Ascending aorta (tissue), 2 donors: ENCODE results near the gene CARD11. TPM values are rescaled to one million over a fixed set of nuclear protein-coding genes. Genes with fewer than 3 reads are reported as not detected.

Experiments
- DNase-seq, 2 donors: peaks; one replicate each; pipeline ENCODE4 v3.0.0-alpha.2; 2019; ENCODE audit warnings: low spot score in 2 of 2
- H3K27ac ChIP-seq, 2 donors: fragments of 200-600 bp; sonication (generic); one replicate each; pipeline ENCODE4 v1.5.1; 2016 to 2017; ENCODE audit warnings: mild to moderate bottlenecking in 1 of 2
- H3K27me3 ChIP-seq: fragments of 200-600 bp; sonication (generic); one replicate; pipeline ENCODE4 v1.5.1; 2017
- H3K36me3 ChIP-seq, 2 donors: fragments of 200-600 bp; sonication (generic); one replicate each; pipeline ENCODE4 v1.5.1; 2016
- H3K4me1 ChIP-seq, 2 donors: fragments of 200-600 bp; sonication (generic); one replicate each; pipeline ENCODE4 v1.5.1; 2016 to 2017; ENCODE audit warnings: mild to moderate bottlenecking in 1 of 2
- H3K4me3 ChIP-seq, 2 donors: fragments of 200-600 bp; sonication (generic); one replicate each; pipeline ENCODE4 v1.5.1; 2016 to 2017; ENCODE audit warnings: mild to moderate bottlenecking in 1 of 2
- H3K9me3 ChIP-seq, 2 donors: fragments of 200-600 bp; sonication (generic); one replicate each; pipeline ENCODE4 v1.5.1; 2016
- CTCF ChIP-seq, 3 experiments: fragments of 200-600 bp in 2 of 3; fragments of 450-650 bp in 1 of 3; sonication (generic) in 2 of 3; IDR thresholded peaks; one replicate each; pipeline ENCODE4 v1.5.1; 2016 to 2019; ENCODE audit warnings: antibody characterized with exemption in 3 of 3, mild to moderate bottlenecking in 1 of 3, moderate library complexity in 1 of 3
- intact Hi-C: fragments of 100-400 bp; cut with DNase I; formaldehyde crosslinking; loops from one replicate; pipeline ENCODE4 v1.15.1; 2023
- total RNA-seq: library from RNA; depleted of rRNA; stranded (reverse); fragments of >200 nt; gene quantifications from one replicate; pipeline ENCODE4 v1.1.0, GENCODE V29; 2016

Gene CARD11
- total RNA-seq, 1 donor from 2014 or later: 0.64 TPM

GRCh38 chr7:2897023-2897422 is 146.6 kb downstream of the CARD11 start:
- no peak for DNase-seq
- Histone ChIP-seq H3K4me1 (no peaks in the 10 kb centered on the region), H3K4me3 (no peak overlapping the region), H3K36me3 (no peaks in the 10 kb centered on the region), H3K27me3 (peaks cover 3% of the 10 kb centered on the region), H3K27ac (no peak overlapping the region), H3K9me3 (no peaks in the 10 kb centered on the region)
- TF ChIP-seq CTCF (IDR thresholded peaks at IDR 0.05): no peak
- intact Hi-C loops: no loop called here

GRCh38 chr7:2896131-2896530 is 147.5 kb downstream of the CARD11 start:
- TF ChIP-seq CTCF (IDR thresholded peaks at IDR 0.05): no peak

GRCh38 chr7:2894118-2894940 is 149.3 kb downstream of the CARD11 start:
- intact Hi-C loops: no loop called here
- Histone ChIP-seq H3K4me1 (no peaks in the 10 kb centered on the region), H3K36me3 (no peaks in the 10 kb centered on the region), H3K27ac (no peak overlapping the region), H3K27me3 (peaks cover 3% of the 10 kb centered on the region), H3K4me3 (no peak overlapping the region), H3K9me3 (no peaks in the 10 kb centered on the region)
- no peak for DNase-seq
- no peak for TF ChIP-seq CTCF (IDR thresholded peaks at IDR 0.05)

More at GRCh38 chr7:2896131-2896530, 147.5 kb downstream of the CARD11 start:
- H3K27ac ChIP-seq: no peak overlapping the region
- peaks cover 3% of the 10 kb centered on the region for H3K27me3 ChIP-seq
- H3K9me3 ChIP-seq: no peaks in the 10 kb centered on the region
- no peak for DNase-seq
- no peaks in the 10 kb centered on the region for H3K4me1 ChIP-seq
- intact Hi-C loops: no loop called here
- no peaks in the 10 kb centered on the region for H3K36me3 ChIP-seq
- H3K4me3 ChIP-seq: no peak overlapping the region

GRCh38 chr7:2893411-2893861 is 150.2 kb downstream of the CARD11 start:
- no peaks in the 10 kb centered on the region for H3K36me3 ChIP-seq
- intact Hi-C loops: no loop called here
- H3K4me1 ChIP-seq: no peaks in the 10 kb centered on the region
- H3K9me3 ChIP-seq: no peaks in the 10 kb centered on the region
- no peak for TF ChIP-seq CTCF (IDR thresholded peaks at IDR 0.05)
- H3K27ac ChIP-seq: no peak overlapping the region
- H3K27me3 ChIP-seq: peaks cover 3% of the 10 kb centered on the region
- no peak for DNase-seq
- no peak overlapping the region for H3K4me3 ChIP-seq

- H3K9me3 ChIP-seq: no peaks in the 10 kb centered on the region
- no peaks in the 10 kb centered on the region for H3K4me1 ChIP-seq
- no peaks in the 10 kb centered on the region for H3K27me3 ChIP-seq
- no peak for DNase-seq
- TF ChIP-seq CTCF (IDR thresholded peaks at IDR 0.05): no peak
- no peak overlapping the region for H3K27ac ChIP-seq
- H3K4me3 ChIP-seq: no peak overlapping the region
- no peaks in the 10 kb centered on the region for H3K36me3 ChIP-seq
- intact Hi-C loops: no loop called here
Observed at GRCh38 chr7:2892549-2892948, 151.1 kb downstream of the CARD11 start.
